B cell (primary cell): Measurements from ENCODE around the gene DLG2. TPM values are rescaled to one million over a fixed set of nuclear protein-coding genes. Genes with fewer than 3 reads are reported as not detected.

Source experiments
- ATAC-seq: fragments of 200-7000 bp; cut with Tn5 transposase; one replicate; pipeline ENCODE4 v1.10.0; 2021; ENCODE audit warnings: low read depth, mild to moderate bottlenecking, moderate number of reproducible peaks, moderate library complexity
- CTCF ChIA-PET: fragments of 350-600 bp; sonication (Branson Sonifier 250); formaldehyde crosslinking; loops from one replicate; lab custom pipeline; 2021; ENCODE audit warnings: antibody characterized with exemption, inconsistent platforms; lab: Charles Lee
- POLR2A ChIA-PET: fragments of 350-600 bp; sonication (Branson Sonifier 250); formaldehyde crosslinking; loops from one replicate; lab custom pipeline; 2021; ENCODE audit warnings: antibody characterized with exemption; lab: Charles Lee
- DNase-seq: peaks from one replicate; pipeline ENCODE4 v3.0.0; 2013
- H2AFZ ChIP-seq: 2 replicates; pipeline ENCODE4 v1.6.1; 2012; ENCODE audit warnings: mild to moderate bottlenecking, low read depth, low read length; ENCODE audit not compliant: insufficient read depth, poor library complexity, severe bottlenecking
- H3K27ac ChIP-seq, 2 donors: 1 replicate in 1 of 2; 2 replicates in 1 of 2; pipeline ENCODE4 v1.5.1; 2012 to 2013; ENCODE audit warnings: low read length in 2 of 2, mild to moderate bottlenecking in 2 of 2, moderate library complexity in 1 of 2
- H3K27me3 ChIP-seq, 4 experiments: fragments of 200-600 bp in 1 of 4; sonication (generic) in 1 of 4; replicated peaks in 1 of 4; 1 replicate in 2 of 4; 2 replicates in 2 of 4; pipeline versions ENCODE4 v1.6.1 to v1.7.0; 2013 to 2016; ENCODE audit warnings: low read length in 3 of 4, mild to moderate bottlenecking in 2 of 4, mixed read lengths in 1 of 4, moderate library complexity in 1 of 4; ENCODE audit not compliant: insufficient read depth in 4 of 4, control insufficient read depth in 3 of 4; ENCODE audit errors: control extremely low read depth in 1 of 4
- H3K36me3 ChIP-seq, 2 experiments: replicated peaks in 1 of 2; 1 replicate in 1 of 2; 2 replicates in 1 of 2; pipeline versions ENCODE4 v1.6.1 to v1.7.1; 2013; ENCODE audit warnings: low read length in 1 of 2; ENCODE audit not compliant: insufficient read depth in 2 of 2, control insufficient read depth in 1 of 2; ENCODE audit errors: control extremely low read depth in 1 of 2, extremely low read depth in 1 of 2
- H3K4me1 ChIP-seq, 2 donors: fragments of 200-600 bp in 1 of 2; sonication (generic) in 1 of 2; 1 replicate in 1 of 2; 2 replicates in 1 of 2; pipeline versions ENCODE4 v1.5.1 to v1.6.1; 2013 to 2017; ENCODE audit warnings: low read length in 2 of 2; ENCODE audit not compliant: control insufficient read depth in 2 of 2, insufficient read depth in 2 of 2
- H3K4me2 ChIP-seq: replicated peaks from 2 replicates; pipeline ENCODE3; 2012; ENCODE audit warnings: mild to moderate bottlenecking, low read depth, low read length; ENCODE audit not compliant: poor library complexity, severe bottlenecking
- H3K4me3 ChIP-seq, 5 experiments: fragments of 200-600 bp in 1 of 5; sonication (generic) in 1 of 5; 1 replicate in 3 of 5; 2 replicates in 2 of 5; pipeline versions ENCODE4 v1.5.1 to v1.7.0; 2011 to 2016; ENCODE audit warnings: low read length in 4 of 5, mild to moderate bottlenecking in 4 of 5, low read depth in 2 of 5, control low read depth in 1 of 5, moderate library complexity in 1 of 5; ENCODE audit not compliant: insufficient read depth in 1 of 5; ENCODE audit errors: control extremely low read depth in 1 of 5, extremely low read depth in 1 of 5
- H3K79me2 ChIP-seq: fragments of 200-600 bp; sonication (generic); one replicate; pipeline ENCODE4 v1.6.0; 2016; ENCODE audit warnings: low read length; ENCODE audit not compliant: control insufficient read depth, insufficient read depth
- H3K9ac ChIP-seq: fragments of 200-600 bp; sonication (generic); 2 replicates; pipeline ENCODE4 v1.6.1; 2017; ENCODE audit warnings: mild to moderate bottlenecking, low read length, moderate library complexity
- H3K9me3 ChIP-seq, 3 donors: one replicate each; pipeline versions ENCODE4 v1.6.1 to v1.7.1; 2013; ENCODE audit warnings: low read length in 2 of 3; ENCODE audit not compliant: control insufficient read depth in 2 of 3, insufficient read depth in 1 of 3; ENCODE audit errors: control extremely low read depth in 1 of 3
- H4K20me1 ChIP-seq: 2 replicates; pipeline ENCODE4 v1.6.0; 2012; ENCODE audit warnings: mild to moderate bottlenecking, low read length; ENCODE audit not compliant: insufficient read depth, control insufficient read depth, poor library complexity, severe bottlenecking
- H3K27ac Mint-ChIP-seq: one replicate; pipeline ENCODE4 v1.8.0; 2021; ENCODE audit warnings: mixed read lengths
- H3K27me3 Mint-ChIP-seq: one replicate; pipeline ENCODE4 v1.8.0; 2021; ENCODE audit warnings: mixed read lengths
- H3K4me1 Mint-ChIP-seq: one replicate; pipeline ENCODE4 v1.8.0; 2021; ENCODE audit warnings: mixed read lengths
- H3K4me3 Mint-ChIP-seq: one replicate; pipeline ENCODE4 v1.8.0; 2021; ENCODE audit warnings: mixed read lengths
- H3K9me3 Mint-ChIP-seq: one replicate; pipeline ENCODE4 v1.8.0; 2022; ENCODE audit warnings: mixed read lengths; ENCODE audit not compliant: insufficient read depth
- CTCF ChIP-seq: fragments of 200-600 bp; IDR thresholded peaks from one replicate; pipeline ENCODE4 v1.8.0; 2022; ENCODE audit warnings: antibody characterized with exemption, mild to moderate bottlenecking
- EZH2 ChIP-seq: IDR thresholded peaks from 2 replicates; pipeline ENCODE4 v1.6.1; 2012; ENCODE audit warnings: borderline replicate concordance, low read depth, mild to moderate bottlenecking, moderate library complexity, low read length; ENCODE audit not compliant: insufficient read depth, poor library complexity, severe bottlenecking
- WGBS: methylation state at CpG from one replicate; pipeline ENCODE4 v1.1.5; 2013; ENCODE audit warnings: missing lambda C conversion rate; ENCODE audit not compliant: insufficient coverage; 5-methylcytosine and 5-hydroxymethylcytosine counted together
- intact Hi-C: fragments of 100-400 bp; cut with micrococcal nuclease; formaldehyde crosslinking; loops from one replicate; pipeline ENCODE4 v1.10.0; 2022
- polyA plus RNA-seq: library from polyadenylated mRNA; depleted of rRNA; stranded (reverse); fragments of >200 nt; gene quantifications from 2 replicates; pipeline ENCODE4 v1.2.3, GENCODE V29; 2012
- total RNA-seq, 2 donors: library from RNA; stranded (reverse); fragments of 120-200 nt in 1 of 2; gene quantifications; 1 replicate in 1 of 2; 2 replicates in 1 of 2; pipeline versions ENCODE4 v1.2.3 to v1.2.4, GENCODE V29; 2013 to 2022

The DLG2 gene
- total and polyA plus RNA-seq, 2 donors (not counting 1 experiment from before 2014, with no cell fraction given), result 0.54 to 5.4 TPM

GRCh38 chr11:84901991-84902390 is 725.2 kb downstream of the DLG2 start:
- no peak overlapping the region for H3K27ac Mint-ChIP-seq
- no peak overlapping the region for H3K9ac ChIP-seq
- ChIA-PET POLR2A (no interaction called here), CTCF (no interaction called here)
- H3K27me3 ChIP-seq, result no peaks in the 10 kb centered on the region
- no peaks in the 10 kb centered on the region for H3K9me3 Mint-ChIP-seq
- no peaks in the 10 kb centered on the region for H3K36me3 ChIP-seq
- no peak overlapping the region for H2AFZ ChIP-seq
- no peaks in the 10 kb centered on the region for H3K4me1 Mint-ChIP-seq
- no peak overlapping the region for H3K4me2 ChIP-seq
- no peak overlapping the region for H3K4me3 Mint-ChIP-seq
- no peak overlapping the region for H3K4me3 ChIP-seq
- DNase-seq (no peak), ATAC-seq (no peak)
- peaks cover 6% of the 10 kb centered on the region for H3K27me3 Mint-ChIP-seq
- no peaks in the 10 kb centered on the region for H3K4me1 ChIP-seq
- no peaks in the 10 kb centered on the region for H4K20me1 ChIP-seq
- WGBS, result 100% methylated on average over 1 of the region's 1 CpG
- no peak overlapping the region for H3K27ac ChIP-seq
- H3K79me2 ChIP-seq, result no peaks in the 10 kb centered on the region
- intact Hi-C loops, result no loop called here
- H3K9me3 ChIP-seq, result no peaks in the 10 kb centered on the region
- TF ChIP-seq CTCF, result no peak
- no peak for TF ChIP-seq EZH2

GRCh38 chr11:84899740-84900139 is 727.4 kb downstream of the DLG2 start:
- H3K9me3 ChIP-seq, result no peaks in the 10 kb centered on the region
- H3K27ac Mint-ChIP-seq, result no peak overlapping the region
- intact Hi-C loops, result no loop called here
- H3K36me3 ChIP-seq, result no peaks in the 10 kb centered on the region
- no peak for TF ChIP-seq CTCF
- no peaks in the 10 kb centered on the region for H3K27me3 ChIP-seq
- POLR2A ChIA-PET, result interaction anchor here (0.8 kb wide), 1 partner anchor 942 kb away, joined by 3 read pairs; no protein-coding TSS in a partner anchor
- H2AFZ ChIP-seq, result no peak overlapping the region
- peaks cover 6% of the 10 kb centered on the region for H3K27me3 Mint-ChIP-seq
- no peaks in the 10 kb centered on the region for H4K20me1 ChIP-seq
- CTCF ChIA-PET, result no interaction called here
- H3K4me1 ChIP-seq, result no peaks in the 10 kb centered on the region
- ATAC-seq (no peak), DNase-seq (no peak)
- no peaks in the 10 kb centered on the region for H3K9me3 Mint-ChIP-seq
- H3K79me2 ChIP-seq, result no peaks in the 10 kb centered on the region
- H3K4me1 Mint-ChIP-seq, result no peaks in the 10 kb centered on the region
- no peak overlapping the region for H3K27ac ChIP-seq
- H3K9ac ChIP-seq, result no peak overlapping the region
- no peak overlapping the region for H3K4me3 ChIP-seq
- no peak overlapping the region for H3K4me2 ChIP-seq
- H3K4me3 Mint-ChIP-seq, result no peak overlapping the region
